Measurements from ENCODE around the gene MTF1. TPM values are rescaled to one million over a fixed set of nuclear protein-coding genes. Genes with fewer than 3 reads are reported as not detected.

Gene MTF1
- total RNA-seq, 1 experiment from 2014 or later: 21.2 TPM

GRCh38 chr1:37846647-37847339 is 12.6 kb downstream of the MTF1 start:
- DNase-seq (ENCODE audit: low read depth, low spot score) (no peak), ATAC-seq (no peak)
- no peak overlapping the region for H2AFZ ChIP-seq (ENCODE audit: low read depth, low read length, poor library complexity, severe bottlenecking)
- H3K79me2 ChIP-seq (ENCODE audit: insufficient read depth, low read length): peaks cover 86% of the 10 kb centered on the region
- intact Hi-C loops (cut with micrococcal nuclease): no loop called here
- no TSS peak for BruUV-seq (replicated peaks)
- no peaks in the 10 kb centered on the region for H3K9me3 ChIP-seq (ENCODE audit: control insufficient read depth in 1 of 2, insufficient read depth in 1 of 2, low read depth in 1 of 2, low read length in 2 of 2)
- H3K36me3 ChIP-seq (ENCODE audit: control insufficient read depth in 1 of 2, insufficient read depth in 2 of 2, low read length in 2 of 2): peaks cover 5% of the 10 kb centered on the region in 2 experiments; a peak in 2 of 4 replicates
- TF ChIP-seq SRF (IDR thresholded peaks at IDR 0.05; ENCODE audit: low read depth): no peak
- CTCF ChIA-PET: no interaction called here
- POLR2A ChIA-PET: no interaction called here
- no peak overlapping the region for H3K9ac ChIP-seq (ENCODE audit: low read length)
- no peak overlapping the region for H3K4me3 ChIP-seq (replicated peaks in 1 of 2; ENCODE audit: low read depth in 1 of 2, low read length in 2 of 2)
- H3K27ac ChIP-seq (ENCODE audit: low read depth, low read length): no peak overlapping the region
- H3K9me2 ChIP-seq (ENCODE audit: insufficient read depth): no peaks in the 10 kb centered on the region
- H3K27me3 ChIP-seq (ENCODE audit: insufficient read depth, low read length): no peaks in the 10 kb centered on the region
- no peaks in the 10 kb centered on the region for H3K4me1 ChIP-seq (ENCODE audit: control insufficient read depth in 1 of 2, insufficient read depth in 2 of 2, low read length in 2 of 2)
- H3K4me2 ChIP-seq (ENCODE audit: low read length): no peak overlapping the region
- no peaks in the 10 kb centered on the region for H4K20me1 ChIP-seq (ENCODE audit: insufficient read depth)
- RAD21 ChIA-PET (ENCODE audit: low non-redundant PET in 1 of 2, low total read pairs in 2 of 2, uncharacterized antibody in 2 of 2, unreplicated experiment in 2 of 2): no interaction called here

- no peak overlapping the region for H3K9ac ChIP-seq (ENCODE audit: low read length)
- peaks cover 5% of the 10 kb centered on the region in 2 experiments; a peak in 2 of 4 replicates for H3K36me3 ChIP-seq (ENCODE audit: control insufficient read depth in 1 of 2, insufficient read depth in 2 of 2, low read length in 2 of 2)
- H3K79me2 ChIP-seq (ENCODE audit: insufficient read depth, low read length): peaks cover 86% of the 10 kb centered on the region
- no peak overlapping the region for H2AFZ ChIP-seq (ENCODE audit: low read depth, low read length, poor library complexity, severe bottlenecking)
- intact Hi-C loops (cut with micrococcal nuclease): no loop called here
- CTCF ChIA-PET: interaction anchor here (0.9 kb wide), 1 partner anchor 14 kb away, joined by 4 read pairs; the partner anchor contains the start of gene MTF1
- H3K4me2 ChIP-seq (ENCODE audit: low read length): no peak overlapping the region
- H3K27me3 ChIP-seq (ENCODE audit: insufficient read depth, low read length): no peaks in the 10 kb centered on the region
- no peaks in the 10 kb centered on the region for H3K9me2 ChIP-seq (ENCODE audit: insufficient read depth)
- no peak overlapping the region for H3K27ac ChIP-seq (ENCODE audit: low read depth, low read length)
- no peaks in the 10 kb centered on the region for H3K9me3 ChIP-seq (ENCODE audit: control insufficient read depth in 1 of 2, insufficient read depth in 1 of 2, low read depth in 1 of 2, low read length in 2 of 2)
- no TSS peak for BruUV-seq (replicated peaks)
- RAD21 ChIA-PET (ENCODE audit: low non-redundant PET in 1 of 2, low total read pairs in 2 of 2, uncharacterized antibody in 2 of 2, unreplicated experiment in 2 of 2): no interaction called here
- ATAC-seq (no peak), DNase-seq (ENCODE audit: low read depth, low spot score) (no peak)
- POLR2A ChIA-PET: interaction anchor here (1.0 kb wide), 1 partner anchor 14 kb away, joined by 3 read pairs; the partner anchor contains the start of gene MTF1
- no peaks in the 10 kb centered on the region for H4K20me1 ChIP-seq (ENCODE audit: insufficient read depth)
- TF ChIP-seq TCF7L2 (IDR thresholded peaks at IDR 0.05; ENCODE audit: borderline replicate concordance, extremely low read depth, insufficient read depth, insufficient read length) (no peak), POLR2A (IDR thresholded peaks at IDR 0.05; ENCODE audit: borderline replicate concordance, extremely low read depth, insufficient read depth, insufficient read length) (no peak), CTCF (IDR thresholded peaks at IDR 0.05 in 2 of 3, conservative IDR thresholded peaks at IDR 0.05 in 1 of 3; ENCODE audit: borderline replicate concordance in 1 of 3, insufficient read depth in 1 of 3, low read depth in 2 of 3, low read length in 2 of 3) (no peak), ATF3 (IDR thresholded peaks at IDR 0.05) (no peak)
- no peak overlapping the region for H3K4me3 ChIP-seq (replicated peaks in 1 of 2; ENCODE audit: low read depth in 1 of 2, low read length in 2 of 2)
- no peaks in the 10 kb centered on the region for H3K4me1 ChIP-seq (ENCODE audit: control insufficient read depth in 1 of 2, insufficient read depth in 2 of 2, low read length in 2 of 2)
These were observed 13.6 kb downstream of the MTF1 start for GRCh38 chr1:37845786-37846185.
